KBM-7 (cell line): Measurements from ENCODE around the gene PHTF2.
"Not testable (repeated sequence)": the region's sequence is repeated elsewhere in the genome, so short reads cannot be mapped to it uniquely, and the experiment has no call there.

Experiments used
- DNase-seq: peaks from one replicate; pipeline ENCODE4 v3.0.0-alpha.2; 2015
- in situ Hi-C: fragments of 300-500 bp; cut with MboI; formaldehyde crosslinking; loops from 2 replicates; pipeline ENCODE4 v1.14.3; 2020; ENCODE audit warnings: low sequenced_read_pairs, low pct_unique_long_range_greater_than_20kb, mixed read lengths

Gene PHTF2

DNA sequence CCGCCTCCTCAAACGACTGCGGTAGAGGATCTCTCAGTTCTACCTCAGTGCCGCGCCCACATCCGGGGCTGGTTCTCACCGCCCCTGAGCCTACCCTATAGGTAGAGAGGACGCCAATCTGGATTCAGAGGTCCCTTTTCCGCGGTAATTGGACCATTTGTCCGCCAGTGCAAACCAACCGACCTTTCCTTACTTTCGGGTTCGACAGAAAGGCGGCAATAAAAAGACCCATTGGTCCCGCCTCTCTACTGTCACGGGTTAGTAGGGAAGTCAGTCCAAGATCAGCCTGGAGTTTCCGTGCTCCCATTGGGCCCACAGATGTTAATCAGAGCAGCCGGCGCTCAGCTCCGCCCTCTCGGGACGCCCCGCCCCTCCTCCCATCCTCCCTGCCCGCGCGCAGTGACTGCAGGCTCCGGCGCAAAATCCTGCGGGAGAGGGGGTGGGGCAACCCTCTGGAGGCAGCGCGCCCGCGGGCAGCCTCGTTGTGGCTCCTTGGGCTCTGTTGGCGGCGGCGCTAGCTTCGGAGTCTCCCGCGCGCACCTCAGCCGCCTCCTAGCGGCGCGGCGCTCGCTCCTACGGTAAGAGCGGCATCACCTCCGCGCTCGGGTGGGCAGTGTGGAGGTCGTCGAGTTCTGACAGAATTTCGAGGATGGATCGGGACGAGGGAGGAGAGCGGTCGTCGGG lies at the start of gene PHTF2, which contains the start of gene TMEM60:
Gene PHTF2 (plus strand): TSS at position 380 of the 684 bp plus-strand sequence.
Gene TMEM60 (minus strand): TSS at position 41 of the 684 bp plus-strand sequence. CDS start 4,061 bp downstream, outside the sequence.
- in situ Hi-C loops = no loop called here
- DNase-seq = peak; percentile 100

DNA sequence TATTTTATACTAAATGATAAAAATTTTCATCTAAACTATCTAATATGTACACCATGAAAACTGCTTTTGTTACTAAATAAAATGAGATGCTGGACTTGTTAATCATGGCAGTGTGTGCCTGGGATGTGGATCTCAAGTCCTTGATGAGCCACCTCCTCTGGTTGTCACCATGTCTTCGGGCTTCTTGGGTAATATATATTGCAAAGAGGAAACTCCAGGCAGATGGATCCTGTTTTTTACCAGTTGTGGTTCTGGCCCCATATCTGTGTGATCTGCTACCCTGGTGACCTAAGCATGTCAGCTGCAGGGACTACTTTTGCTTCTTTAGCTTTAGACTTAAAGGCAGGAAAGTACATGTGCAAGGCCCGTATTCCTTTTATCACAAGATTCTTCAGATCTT lies 46.6 kb upstream of the PHTF2 start:
- peak; percentile 94 for DNase-seq
- in situ Hi-C loops = no loop called here

- in situ Hi-C loops = no loop called here
- no peak for DNase-seq
These were observed 45.4 kb upstream of the PHTF2 start for GRCh38 chr7:77753173-77753572.

GRCh38 chr7:77757589-77757988 lies 41.0 kb upstream of the PHTF2 start:
- DNase-seq = no peak
- in situ Hi-C loops = no loop called here

DNA sequence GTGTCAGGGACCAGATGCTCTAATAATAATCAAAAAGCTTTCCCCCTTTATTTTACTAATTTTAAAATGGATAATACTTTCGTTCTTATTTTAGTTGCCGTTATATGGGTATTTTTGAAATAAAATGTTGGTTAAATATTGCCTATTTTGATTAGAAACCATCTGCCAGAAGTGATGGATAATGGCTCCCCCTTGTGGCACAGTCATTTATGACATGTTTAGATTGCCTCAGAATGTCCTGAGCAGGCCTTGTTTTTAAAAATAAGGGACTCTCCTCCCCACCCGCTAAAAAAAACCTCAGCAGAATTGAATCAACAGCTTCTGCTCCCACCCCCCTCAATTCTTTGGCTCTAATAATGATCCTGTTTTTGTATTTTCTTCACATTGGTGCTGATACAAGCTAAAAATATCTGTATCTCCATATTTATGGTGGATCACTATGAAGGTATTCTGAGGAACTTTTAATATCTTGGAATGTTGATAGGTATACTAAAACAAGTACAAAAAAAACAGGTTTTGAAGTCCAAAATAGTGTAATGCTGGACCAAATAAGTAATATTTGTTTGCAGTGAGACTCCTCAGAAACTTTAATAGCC lies 39.2 kb upstream of the PHTF2 start:
- in situ Hi-C loops = no loop called here
- peak; percentile 79 for DNase-seq

GRCh38 chr7:77760809-77761453 lies 37.6 kb upstream of the PHTF2 start:
- in situ Hi-C loops = no loop called here
- DNase-seq = no peak

- no peak for DNase-seq
- in situ Hi-C loops = no loop called here
These were observed 33.1 kb upstream of the PHTF2 start for GRCh38 chr7:77765481-77765880.

DNA sequence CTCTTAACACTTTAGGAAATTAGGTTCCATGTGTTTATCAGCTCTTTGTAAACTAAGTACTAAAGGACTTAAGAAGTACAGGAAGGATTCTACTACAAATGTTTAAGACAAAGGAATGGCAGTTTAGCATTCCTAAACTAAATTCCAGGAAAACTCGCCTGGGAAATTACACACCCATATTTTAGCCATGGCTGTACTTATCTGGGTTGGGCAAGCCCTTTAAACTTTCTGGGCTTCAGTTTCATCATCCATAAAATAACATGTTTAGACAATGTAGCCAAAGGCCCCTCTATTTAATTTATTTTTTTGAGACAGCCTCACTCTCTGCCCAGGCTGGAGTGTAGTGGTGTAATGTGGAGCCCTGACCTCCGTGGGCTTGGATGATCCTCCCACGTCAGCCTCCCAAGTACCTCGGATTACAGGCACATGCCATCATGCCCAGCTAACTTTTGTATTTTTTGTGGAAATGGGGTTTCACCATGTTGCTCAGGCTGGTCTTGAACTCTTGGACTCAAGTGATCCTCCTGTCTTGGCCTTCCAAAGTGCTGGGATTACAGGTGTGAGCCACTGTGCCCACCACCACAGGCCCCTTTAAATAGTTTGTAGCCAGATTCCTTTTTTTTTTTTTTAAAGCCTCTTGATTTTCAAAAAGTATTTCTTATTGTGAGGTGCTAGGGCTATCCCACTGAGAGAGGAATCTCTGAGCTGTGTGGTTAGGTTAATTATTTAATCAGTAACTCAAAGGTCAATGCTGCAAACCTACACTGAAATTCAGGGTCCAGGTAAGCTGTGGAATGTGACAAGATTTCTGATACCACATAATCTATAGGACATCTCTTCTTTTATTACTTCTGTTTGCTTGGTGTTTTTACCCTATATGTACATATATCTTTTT lies 32.4 kb upstream of the PHTF2 start:
- in situ Hi-C loops = no loop called here
- no peak for DNase-seq

GRCh38 chr7:77766801-77767605 lies 31.6 kb upstream of the PHTF2 start:
- in situ Hi-C loops = no loop called here
- DNase-seq = no peak

GRCh38 chr7:77770316-77770715 lies 28.3 kb upstream of the PHTF2 start:
- in situ Hi-C loops = no loop called here
- DNase-seq = no peak

GRCh38 chr7:77771901-77772300 lies 26.7 kb upstream of the PHTF2 start:
- no peak for DNase-seq
- in situ Hi-C loops = no loop called here

DNA sequence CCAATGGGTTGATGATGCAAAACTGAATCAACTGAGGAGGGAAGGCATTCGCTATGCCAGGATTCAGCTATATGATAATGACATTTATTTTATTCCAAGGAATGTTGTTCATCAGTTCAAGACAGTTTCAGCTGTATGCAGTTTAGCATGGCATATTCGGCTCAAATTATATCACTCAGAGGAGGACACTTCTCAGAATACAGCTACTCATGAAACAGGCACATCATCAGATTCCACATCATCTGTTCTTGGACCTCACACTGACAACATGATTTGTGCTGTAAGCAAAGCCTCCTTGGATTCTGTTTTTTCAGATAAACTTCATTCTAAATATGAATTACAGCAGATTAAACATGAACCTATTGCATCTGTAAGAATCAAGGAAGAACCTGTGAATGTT lies 20.0 kb upstream of the PHTF2 start:
- no peak for DNase-seq
- in situ Hi-C loops = no loop called here

DNA sequence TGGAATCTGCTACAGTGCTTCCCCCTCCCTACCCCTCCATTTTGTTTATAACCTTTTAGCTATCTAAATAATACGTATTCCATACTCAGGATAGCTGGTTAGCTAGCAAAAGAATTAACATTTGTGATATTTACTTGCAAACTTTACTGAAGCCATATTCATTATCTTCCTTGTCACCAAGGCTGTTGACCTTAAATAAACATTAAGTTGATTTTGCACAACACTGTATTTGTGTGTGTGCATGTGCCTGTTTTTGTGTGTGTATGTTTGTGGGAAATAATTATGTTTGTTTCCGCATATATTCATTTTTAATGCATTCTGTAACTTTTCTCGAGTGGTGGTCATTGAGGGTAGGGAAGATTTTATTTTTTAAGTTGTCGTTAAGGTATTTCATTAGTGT lies 16.2 kb upstream of the PHTF2 start:
- in situ Hi-C loops = no loop called here
- no peak for DNase-seq

DNA sequence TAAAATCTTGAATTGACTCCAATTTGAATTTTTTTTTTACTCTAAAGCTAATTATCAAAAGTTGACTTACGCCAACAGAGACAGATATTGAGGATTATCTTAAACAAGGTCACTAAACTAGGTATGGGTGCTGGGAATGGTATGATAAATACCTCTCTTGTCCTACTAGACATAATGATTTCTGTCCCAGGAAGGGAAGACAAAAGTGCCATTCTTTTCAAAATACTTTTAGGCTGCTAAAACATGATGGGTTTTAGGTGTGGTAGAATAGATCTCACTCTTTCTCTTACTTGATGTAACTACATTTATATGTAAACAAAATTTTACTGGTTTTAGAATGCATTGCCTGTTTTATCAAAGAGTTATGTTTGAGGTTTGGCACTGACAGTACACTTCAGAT lies 15.5 kb upstream of the PHTF2 start:
- in situ Hi-C loops = no loop called here

DNA sequence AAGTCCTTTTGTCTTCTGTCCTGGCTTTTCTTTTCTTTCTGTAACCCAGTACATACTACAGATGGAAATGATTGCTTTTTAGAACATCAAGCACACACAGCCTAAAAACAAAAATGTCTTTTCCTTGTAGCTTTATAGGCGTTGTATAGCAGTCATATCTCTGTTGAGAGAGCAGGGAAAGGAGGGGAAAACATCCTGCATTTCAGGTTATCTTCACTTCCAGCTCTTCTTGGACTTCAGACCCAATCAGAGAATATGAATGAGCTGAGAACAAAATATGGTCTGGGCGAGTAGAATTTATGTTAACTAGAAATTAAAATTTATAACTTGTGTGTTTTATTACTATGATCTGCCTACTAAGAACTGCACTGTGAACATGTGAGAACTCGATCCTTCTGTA lies 15.0 kb upstream of the PHTF2 start:
- in situ Hi-C loops = no loop called here

More for the DNA sequence above, 15.5 kb upstream of the PHTF2 start:
- no peak for DNase-seq

GRCh38 chr7:77784426-77784825 lies 14.1 kb upstream of the PHTF2 start:
- in situ Hi-C loops = not testable (repeated sequence)
- DNase-seq = peak; percentile 32

More for the DNA sequence above, 15.0 kb upstream of the PHTF2 start:
- DNase-seq = no peak

DNA sequence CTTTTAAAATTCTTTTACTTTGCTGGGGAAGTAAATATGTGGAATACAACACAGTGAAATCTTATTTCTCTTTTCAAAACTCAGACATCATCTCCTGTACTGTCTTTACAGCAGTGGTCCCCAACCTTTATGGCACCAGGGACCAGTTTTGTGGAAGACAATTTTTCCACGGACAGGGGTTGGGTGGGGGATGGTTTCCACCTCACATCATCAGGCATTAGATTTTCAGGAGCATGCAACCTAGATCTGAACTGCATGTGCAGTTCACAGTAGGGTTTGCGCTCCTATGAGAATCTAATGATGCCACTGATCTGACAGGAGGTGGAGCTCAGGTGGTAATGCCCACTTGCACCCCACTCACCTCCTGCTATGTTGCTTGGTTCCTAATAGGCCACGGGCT lies 12.6 kb upstream of the PHTF2 start:
- in situ Hi-C loops = no loop called here
- no peak for DNase-seq

DNA sequence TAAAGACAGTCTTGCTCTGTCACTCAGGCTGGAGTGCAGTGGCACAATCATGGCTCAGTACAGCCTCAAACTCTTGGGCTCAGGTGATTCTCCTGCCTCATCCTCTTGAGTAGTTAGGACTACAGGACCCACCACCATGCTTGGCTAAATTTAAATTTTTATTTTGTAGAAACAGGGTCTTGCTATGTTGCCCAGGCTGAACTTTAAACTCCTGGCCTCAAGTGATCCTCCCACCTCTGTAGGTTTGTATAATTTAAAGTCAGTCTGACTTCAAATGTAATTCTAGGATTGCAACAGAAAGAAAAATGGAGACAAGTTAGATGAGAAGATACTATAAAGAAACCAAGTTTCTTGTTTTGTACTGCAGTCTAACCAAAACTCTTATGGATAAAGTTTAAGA lies 11.8 kb upstream of the PHTF2 start:
- in situ Hi-C loops = no loop called here
- no peak for DNase-seq
